CD4-positive, alpha-beta T cell treated with Interleukin-17A for 4 hours (primary cell): ENCODE results near the gene TMEM239.
"Not testable (repeated sequence)": the region's sequence is repeated elsewhere in the genome, so short reads cannot be mapped to it uniquely, and the experiment has no call there.

ENCODE experiments used
- DNase-seq: peaks from one replicate; pipeline ENCODE4 v3.0.0-alpha.2; 2020; ENCODE audit warnings: mixed read lengths

The TMEM239 gene

GRCh38 chr20:2799688-2800520 lies 16.3 kb upstream of the TMEM239 start:
- DNase-seq = peak; percentile 19

DNA sequence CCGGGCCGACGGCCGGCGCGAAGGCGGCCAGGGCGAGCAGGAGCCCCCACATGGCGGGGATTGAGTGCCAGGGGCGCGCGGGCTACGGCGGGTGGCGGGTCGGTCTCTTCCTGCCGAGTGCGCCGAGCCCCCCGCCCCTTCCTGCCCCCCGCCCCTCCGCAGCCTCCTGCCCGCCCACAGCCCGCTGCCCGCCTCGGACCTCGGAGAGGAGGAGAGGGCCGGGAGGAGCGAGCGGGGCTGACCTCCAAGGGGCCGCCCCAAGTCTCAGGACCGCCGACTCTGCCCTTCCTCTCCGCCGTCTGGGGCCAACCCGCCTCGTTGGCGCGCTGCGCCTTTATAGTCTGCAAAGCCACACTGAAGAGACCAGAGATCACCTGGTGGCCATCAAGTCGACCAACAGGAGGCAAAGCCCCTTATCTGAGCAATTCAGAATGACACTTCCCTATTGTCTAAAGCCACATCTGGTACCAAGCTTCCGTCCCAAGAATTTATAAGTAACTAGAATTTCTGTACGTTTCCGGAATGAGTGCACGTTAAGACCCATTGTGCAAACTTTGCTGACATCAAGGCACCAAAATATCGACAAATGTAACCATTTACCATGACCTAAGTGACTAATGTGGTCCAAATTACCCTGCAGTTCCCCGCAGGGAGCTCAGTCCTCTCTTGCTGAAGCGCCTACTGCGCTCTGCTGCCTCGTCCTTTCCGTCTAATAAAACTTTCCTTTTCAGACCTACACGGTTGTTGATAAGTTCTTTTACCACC lies 15.5 kb upstream of the TMEM239 start, which contains the start of gene CPXM1:
CPXM1 (minus strand) TSS at position 107 of the 765 bp plus-strand sequence; CDS start at position 52, 55 bp downstream.
- DNase-seq = no peak

DNA sequence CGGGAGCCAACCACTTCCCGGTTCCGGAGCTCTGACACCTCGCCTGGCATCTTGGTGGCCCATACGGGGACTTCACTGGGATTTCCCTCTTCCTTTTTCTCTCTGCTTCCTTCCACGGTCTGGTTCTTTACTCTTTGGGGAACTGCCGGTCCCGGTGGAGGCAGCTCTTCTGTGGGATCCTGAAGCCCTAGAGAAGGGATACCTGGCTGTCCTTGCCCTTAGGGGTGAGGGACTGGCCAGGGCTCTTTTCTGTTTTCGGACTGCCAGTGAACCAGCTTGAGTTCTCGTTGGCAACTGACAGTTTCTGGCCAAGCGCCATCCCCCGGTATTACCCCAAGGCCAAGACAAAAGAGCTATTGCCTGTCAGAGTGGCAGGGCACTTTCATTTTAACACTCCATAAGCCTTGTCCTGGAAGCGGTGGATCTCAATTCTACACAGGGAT lies 14.9 kb upstream of the TMEM239 start:
- no peak for DNase-seq

DNA sequence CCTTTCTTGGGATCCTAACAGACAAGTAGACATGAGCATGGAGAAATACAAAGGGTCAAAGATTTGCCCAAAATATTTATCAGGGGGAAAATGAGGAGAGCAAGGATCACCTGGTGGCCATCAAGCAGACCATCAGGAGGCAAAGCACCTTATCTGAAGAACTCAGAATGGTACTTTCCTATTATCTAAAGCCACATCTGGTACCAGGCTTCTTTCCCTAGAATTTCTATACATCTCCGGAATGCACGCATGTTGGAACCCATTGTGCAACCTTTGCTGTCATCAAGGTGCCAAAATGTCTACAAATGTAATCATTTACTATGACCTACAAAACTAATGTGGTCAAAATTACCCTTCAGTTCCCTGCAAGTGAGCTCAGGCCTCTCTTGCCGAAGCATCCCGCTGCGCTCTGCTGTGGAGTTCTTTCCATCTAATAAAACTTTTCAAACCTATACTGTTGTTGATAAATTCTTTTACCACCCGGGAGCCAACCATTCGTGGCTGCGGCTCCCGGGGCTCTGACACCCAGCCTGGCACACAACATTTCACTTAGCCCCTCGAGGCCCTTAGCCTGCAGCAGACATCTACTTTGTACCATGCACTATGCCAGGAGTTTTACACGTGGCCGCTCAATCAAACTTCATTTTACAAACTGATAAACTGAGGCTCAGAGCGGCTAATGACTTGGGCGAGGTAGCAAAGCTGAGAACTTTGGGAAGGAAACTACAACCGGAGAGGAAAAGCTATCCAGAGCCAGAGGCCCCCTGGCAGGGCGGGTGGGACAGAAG lies 11.9 kb upstream of the TMEM239 start:
- no peak for DNase-seq

GRCh38 chr20:2804852-2805688 lies 11.1 kb upstream of the TMEM239 start:
- DNase-seq = no peak

GRCh38 chr20:2805689-2806350 lies 10.3 kb upstream of the TMEM239 start:
- DNase-seq = no peak

GRCh38 chr20:2806351-2806701 lies 9.8 kb upstream of the TMEM239 start:
- no peak for DNase-seq

DNA sequence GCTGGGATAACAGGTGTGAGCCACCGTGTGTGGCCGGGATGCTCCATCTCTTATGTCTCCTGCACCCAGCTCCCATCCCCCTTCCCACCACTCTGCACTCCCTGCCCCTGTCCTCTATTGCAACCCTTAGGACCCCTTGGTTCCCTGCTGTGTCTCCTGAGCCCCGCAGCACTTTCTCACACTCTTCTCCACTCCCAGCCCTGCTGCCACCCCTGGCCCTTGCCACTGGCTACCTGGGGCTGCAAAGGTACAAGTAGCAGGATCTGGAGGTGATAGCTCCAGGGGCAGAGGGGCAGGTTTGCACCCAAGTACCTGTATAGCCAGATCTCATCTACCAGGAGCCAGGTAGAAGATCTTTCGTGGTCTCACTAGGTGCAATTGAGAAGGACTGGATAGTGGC lies 9.1 kb upstream of the TMEM239 start:
- DNase-seq = no peak

DNA sequence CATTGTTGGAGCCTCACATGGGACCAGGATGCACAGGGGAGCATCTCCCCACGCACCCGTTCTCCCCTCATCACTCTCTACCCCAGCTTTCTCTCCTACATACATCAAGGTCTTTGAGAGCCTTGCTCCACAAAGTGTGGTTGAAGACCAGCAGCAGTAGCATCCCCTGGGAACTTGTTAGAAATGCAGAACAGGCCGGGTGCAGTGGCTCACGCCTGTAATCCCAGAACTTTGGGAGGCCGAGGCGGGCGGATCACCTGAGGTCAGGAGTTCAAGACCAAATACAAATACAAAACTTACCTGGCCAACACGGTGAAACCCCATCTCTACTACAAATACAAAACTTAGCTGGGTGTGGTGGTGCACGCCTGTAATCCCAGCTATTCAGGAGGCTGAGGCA lies 8.2 kb upstream of the TMEM239 start:
- not testable (repeated sequence) for DNase-seq

DNA sequence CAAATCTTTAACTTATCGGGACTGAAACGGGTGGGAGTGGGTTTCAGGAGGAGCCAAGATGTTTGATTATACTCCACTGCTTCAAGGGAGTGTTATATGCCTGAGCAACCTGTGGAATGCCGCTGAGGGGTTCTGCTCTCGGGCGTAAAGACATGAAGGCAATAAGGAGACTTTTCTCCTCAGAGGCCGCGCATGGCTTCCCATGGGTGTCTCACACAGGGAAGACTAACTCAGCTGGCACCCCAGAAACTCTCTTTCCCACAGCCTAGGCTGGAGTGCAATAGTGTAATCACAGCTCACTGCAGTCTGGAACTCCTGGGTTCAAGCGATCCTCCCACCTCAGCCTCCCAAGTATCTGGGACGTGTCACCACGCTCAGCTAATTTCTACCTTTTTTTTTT lies 6.5 kb upstream of the TMEM239 start:
- no peak for DNase-seq

DNA sequence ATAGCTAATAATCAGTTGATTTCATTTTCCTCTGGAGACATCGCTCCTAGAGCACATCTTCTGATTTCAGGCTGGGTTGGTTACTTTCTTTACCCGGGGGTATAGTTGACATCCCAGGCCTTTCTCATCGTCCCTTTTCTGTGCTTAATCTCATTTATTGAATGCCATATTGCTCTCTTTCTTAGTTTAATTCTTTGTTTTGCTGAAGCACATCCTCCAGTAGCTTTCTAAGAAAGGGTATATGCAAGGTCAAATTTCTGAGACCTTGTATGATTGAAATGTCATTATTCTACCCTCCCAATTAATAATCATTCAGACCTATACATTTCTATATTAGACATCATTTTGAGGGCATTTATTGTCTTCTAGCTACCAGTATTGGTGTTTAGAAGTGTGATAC lies 4.0 kb upstream of the TMEM239 start:
- no peak for DNase-seq

DNA sequence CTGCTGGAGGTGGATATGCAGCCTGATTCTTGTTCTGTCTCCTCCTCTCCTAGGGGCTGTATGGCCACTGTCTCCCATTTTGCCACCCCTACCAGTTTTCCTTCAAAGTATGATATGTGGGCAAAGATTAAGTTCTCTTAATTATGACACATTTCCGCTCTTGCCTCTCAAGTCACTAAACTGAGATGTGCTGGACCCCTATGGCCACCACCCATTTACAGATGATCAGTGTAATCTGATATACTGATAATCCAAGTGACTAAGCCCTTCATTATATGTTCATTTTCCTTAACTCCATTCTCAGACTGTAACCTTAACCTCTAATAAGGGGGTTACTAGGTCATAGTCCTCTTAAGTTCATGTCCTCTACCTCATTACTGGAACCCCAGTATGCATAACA lies 2.1 kb upstream of the TMEM239 start:
- DNase-seq = no peak

GRCh38 chr20:2814587-2815051 lies 1.5 kb upstream of the TMEM239 start, which contains the start of gene C20orf141:
Gene C20orf141, plus strand, starts transcription at chr20:2814987. Its CDS starts 198 bp downstream, at chr20:2815185.
- DNase-seq = no peak

GRCh38 chr20:2815242-2815900 lies 793 bp upstream of the TMEM239 start:
- no peak for DNase-seq

- peak; percentile 21 for DNase-seq
Observed at GRCh38 chr20:2816583-2817340, 598 bp downstream of the TMEM239 start.

GRCh38 chr20:2817341-2817726 lies 1.2 kb downstream of the TMEM239 start:
- no peak for DNase-seq

GRCh38 chr20:2817891-2818595 lies 1.9 kb downstream of the TMEM239 start:
- DNase-seq = no peak

DNA sequence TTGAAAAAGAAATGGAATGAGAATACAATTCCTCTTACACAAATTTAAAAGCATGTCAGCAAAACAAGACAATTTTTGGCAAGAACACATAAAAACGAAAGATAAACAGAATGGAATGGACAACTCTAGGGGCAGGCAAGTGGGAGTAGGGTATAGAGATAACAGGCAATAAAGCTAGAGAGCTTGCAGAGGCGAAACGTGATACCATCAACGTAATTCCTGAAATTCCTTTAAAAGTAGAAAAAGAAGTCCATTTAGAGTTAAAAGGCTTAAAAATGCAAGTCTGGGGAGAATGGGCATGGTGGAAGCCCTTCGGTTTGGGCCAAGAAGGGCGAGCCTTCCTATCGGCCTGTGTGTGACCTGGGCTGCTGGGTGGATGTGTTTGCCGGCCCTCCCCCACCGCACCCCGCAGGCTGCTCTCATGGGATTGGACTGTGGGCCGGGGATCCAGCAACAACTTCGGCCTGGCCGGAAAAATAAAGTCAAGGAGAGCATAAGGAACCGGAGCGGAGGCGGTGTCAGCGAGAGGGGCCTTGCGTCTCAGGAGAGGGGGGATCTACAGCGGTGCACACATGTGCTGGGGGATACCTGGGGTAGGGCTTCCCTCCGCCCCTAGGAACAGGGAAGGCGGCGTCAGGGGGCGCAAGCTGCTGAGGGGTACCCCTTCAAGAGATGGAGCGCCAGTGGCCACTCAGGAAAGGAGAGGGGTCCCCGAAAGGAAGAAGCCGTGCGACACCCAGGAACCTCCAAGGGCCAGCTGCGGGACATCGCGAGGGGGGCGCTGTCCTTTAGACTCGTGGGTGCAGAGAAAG lies 4.1 kb downstream of the TMEM239 start:
- no peak for DNase-seq
